D721Med (cell line): ENCODE data around the gene NLRP6.
"Not testable (repeated sequence)": the region's sequence is repeated elsewhere in the genome, so short reads cannot be mapped to it uniquely, and the experiment has no call there.

Experiments
- DNase-seq: peaks from one replicate; pipeline ENCODE4 v3.0.0; 2011; ENCODE audit warnings: low spot score; ENCODE audit not compliant: insufficient read length
- FAIRE-seq: peaks from 2 replicates; lab custom pipeline; 2011; peaks lifted over from hg19 to GRCh38; lab: Jason Lieb, UNC
- TF ChIP-seq, protein P1 (sequence below): IDR thresholded peaks from 2 replicates; pipeline ENCODE4 v1.5.1; 2012; ENCODE audit warnings: mild to moderate bottlenecking, control low read depth; ENCODE audit not compliant: insufficient read depth; ENCODE audit errors: missing control alignments

Gene NLRP6

DNA sequence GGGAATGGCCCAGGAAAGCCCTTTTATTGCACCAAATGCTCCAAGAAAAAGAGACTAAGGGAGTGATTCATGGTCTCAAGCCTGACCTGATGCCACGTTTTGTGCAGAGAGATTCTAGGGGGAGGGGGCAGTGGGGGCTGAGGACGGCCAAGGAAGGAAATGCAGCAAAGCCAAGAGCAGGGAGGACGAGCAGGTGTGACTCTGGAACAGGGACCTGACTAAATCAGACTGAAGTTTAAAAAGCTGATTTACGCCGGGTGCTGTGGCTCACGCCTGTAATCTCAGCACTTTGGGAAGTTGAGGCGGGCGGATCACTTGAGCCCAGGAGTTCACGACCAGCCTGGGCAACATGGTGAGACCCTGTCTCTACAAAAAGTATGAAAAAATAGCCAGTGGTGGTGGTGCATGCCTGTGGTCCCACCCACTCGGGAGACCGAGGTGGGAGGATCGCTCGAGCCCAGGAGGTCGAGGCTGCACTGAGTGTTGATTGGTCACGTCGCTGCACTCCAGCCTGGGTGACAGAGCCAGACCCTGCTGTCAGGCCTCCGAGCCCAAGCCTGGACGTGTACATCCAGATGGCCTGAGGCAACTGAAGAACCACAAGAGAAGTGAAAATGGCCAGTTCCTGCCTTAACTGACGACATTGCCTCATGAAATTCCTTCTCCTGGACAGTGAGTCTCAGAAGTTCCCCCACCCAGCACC, 53.3 kb downstream of the NLRP6 start:
- FAIRE-seq: no peak

DNA sequence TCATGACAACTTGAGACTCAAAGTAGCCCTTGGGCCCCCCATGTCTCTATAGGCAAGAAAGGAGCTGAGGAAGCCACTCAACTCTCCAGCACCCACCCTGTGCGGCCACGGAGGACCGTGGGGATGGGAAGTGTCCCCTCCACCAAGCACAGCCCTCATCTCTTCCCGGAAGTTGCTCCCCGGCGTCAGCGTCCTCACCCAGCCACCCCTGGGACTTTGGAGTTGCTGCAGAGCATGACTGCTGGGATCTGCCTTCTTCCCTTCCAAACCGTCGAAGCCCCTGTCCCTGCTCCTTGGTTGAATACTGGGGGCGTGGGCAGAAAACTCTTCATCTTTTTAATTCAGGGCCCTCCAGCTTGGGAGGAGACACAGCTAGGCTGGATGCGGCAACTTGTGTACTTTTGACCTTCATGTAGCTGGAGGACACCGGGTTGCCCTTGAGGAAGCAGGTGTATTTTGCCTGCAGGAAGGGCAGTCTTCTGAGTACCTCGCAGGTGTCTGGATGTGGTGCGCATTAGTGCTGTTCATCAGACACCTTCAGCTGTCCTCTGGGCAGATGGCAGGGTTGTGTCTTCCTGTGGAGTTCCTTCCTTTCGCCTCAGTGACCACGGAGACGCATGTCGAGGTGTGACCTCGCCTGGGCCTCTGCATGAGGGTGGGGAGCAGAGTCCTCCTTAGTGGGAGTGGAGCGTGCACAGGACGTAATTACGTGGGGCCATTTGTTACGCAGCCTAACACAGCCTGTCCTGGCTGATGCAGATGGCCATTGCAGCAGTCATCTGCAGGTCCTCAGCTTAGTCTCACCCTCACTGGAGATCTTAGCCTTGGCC, 54.7 kb downstream of the NLRP6 start:
- DNase-seq (no peak), FAIRE-seq (no peak)
- TF ChIP-seq, protein P1, sequence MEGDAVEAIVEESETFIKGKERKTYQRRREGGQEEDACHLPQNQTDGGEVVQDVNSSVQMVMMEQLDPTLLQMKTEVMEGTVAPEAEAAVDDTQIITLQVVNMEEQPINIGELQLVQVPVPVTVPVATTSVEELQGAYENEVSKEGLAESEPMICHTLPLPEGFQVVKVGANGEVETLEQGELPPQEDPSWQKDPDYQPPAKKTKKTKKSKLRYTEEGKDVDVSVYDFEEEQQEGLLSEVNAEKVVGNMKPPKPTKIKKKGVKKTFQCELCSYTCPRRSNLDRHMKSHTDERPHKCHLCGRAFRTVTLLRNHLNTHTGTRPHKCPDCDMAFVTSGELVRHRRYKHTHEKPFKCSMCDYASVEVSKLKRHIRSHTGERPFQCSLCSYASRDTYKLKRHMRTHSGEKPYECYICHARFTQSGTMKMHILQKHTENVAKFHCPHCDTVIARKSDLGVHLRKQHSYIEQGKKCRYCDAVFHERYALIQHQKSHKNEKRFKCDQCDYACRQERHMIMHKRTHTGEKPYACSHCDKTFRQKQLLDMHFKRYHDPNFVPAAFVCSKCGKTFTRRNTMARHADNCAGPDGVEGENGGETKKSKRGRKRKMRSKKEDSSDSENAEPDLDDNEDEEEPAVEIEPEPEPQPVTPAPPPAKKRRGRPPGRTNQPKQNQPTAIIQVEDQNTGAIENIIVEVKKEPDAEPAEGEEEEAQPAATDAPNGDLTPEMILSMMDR: no peak

More for the DNA sequence above, 53.3 kb downstream of the NLRP6 start:
- TF ChIP-seq, protein P1: no peak
- DNase-seq: no peak

DNA sequence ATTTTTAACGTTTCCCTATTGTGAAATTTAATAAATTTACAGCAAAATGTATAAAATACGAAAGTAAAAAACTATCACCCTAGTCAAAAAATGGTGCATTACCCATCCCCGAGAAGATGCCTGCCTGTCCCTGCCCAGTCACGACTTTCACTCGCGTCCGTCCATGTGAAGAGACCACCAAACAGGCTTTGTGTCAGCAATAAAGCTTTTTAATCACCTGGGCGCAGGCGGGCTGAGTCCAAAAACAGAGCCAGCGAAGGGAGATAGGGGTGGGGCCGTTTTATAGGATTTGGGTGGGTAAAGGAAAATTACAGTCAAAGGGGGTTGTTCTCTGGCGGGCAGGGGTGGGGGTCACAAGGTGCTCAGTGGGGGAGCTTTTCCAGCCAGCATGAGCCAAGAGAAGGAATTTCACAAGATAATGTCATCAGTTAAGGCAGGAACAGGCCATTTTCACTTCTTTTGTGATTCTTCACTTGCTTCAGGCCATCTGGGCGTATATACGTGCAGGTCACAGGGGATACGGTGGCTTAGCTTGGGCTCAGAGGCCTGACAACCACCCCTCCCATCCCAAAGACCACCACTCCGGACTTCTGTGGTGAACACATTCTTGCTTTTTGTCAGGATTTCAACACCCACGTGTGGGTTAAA, 55.5 kb downstream of the NLRP6 start:
- DNase-seq, FAIRE-seq: not testable (repeated sequence)

DNA sequence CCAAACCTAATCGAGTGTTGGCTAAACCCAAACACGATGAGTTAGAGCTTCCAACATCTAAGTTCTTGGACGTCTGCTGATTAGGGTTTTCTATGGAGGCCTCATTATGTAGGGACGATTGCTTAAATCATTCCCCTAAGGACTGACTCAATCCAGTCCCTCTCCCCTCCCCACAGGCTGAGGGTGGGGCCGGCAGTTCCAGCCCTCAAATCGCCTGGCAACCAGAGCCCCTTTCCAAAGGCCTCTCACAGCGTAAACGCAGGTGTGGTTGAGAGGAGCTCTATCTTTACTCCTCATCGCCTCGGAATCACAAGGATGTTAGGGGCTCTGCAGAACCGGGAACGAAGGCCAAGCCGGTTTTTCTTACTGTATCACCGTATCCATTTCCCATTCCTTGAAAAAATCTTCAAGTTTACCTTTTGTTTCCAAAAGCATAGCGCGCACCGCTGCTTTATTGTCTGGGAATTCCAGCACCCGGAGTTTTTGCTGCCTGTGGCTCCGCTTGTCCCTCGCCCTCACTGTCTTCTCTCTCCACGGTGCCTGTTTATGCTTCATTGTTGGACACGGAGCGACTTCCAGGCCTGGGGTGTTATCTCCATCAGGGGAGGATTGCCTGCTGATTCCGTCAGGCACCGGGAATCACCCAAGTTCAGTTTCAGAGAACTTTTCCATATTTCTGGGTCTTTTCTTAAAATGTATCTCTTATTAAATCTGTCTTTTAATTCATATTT, 56.2 kb downstream of the NLRP6 start:
- FAIRE-seq: no peak
- TF ChIP-seq, protein P1: no peak
- DNase-seq: no peak
